Ovary (tissue), 3 donors: ENCODE results near the gene FOXRED2.

Source experiments
- EP300 ChIP-seq: sonication (generic); formaldehyde crosslinking; IDR thresholded peaks from one replicate; pipeline ENCODE4 v1.6.1; 2017; ENCODE audit warnings: antibody characterized with exemption
- TF ChIP-seq, protein P1 (sequence below), 3 donors: fragments of 450-650 bp in 2 of 3; fragments of 200-600 bp in 1 of 3; IDR thresholded peaks; one replicate each; pipeline versions ENCODE4 v1.5.1 to v1.8.0; 2016 to 2022; ENCODE audit warnings: antibody characterized with exemption in 3 of 3, mild to moderate bottlenecking in 1 of 3
- donor health status: DM: no; HTN: no; CAD: no.

DNA sequence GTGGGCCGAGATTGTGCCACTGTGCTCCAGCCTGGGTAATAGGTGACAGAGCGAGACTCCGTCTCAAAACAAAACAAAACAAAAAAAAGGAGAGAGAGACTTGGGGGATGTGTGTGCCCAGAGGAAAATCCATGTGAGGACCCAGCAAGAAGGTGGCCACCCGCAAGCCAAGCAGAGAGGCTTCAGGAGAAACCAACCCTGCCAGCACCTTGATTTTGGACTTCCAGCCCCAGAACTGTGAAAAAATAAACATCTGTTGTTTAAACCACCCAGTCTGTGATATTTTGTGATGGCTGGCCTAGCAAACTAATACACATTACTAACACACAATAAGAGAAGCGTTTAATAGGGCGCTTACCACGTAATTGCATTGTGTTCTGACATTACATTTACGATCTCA lies 46.6 kb downstream of the FOXRED2 start:
- TF ChIP-seq, protein P1, sequence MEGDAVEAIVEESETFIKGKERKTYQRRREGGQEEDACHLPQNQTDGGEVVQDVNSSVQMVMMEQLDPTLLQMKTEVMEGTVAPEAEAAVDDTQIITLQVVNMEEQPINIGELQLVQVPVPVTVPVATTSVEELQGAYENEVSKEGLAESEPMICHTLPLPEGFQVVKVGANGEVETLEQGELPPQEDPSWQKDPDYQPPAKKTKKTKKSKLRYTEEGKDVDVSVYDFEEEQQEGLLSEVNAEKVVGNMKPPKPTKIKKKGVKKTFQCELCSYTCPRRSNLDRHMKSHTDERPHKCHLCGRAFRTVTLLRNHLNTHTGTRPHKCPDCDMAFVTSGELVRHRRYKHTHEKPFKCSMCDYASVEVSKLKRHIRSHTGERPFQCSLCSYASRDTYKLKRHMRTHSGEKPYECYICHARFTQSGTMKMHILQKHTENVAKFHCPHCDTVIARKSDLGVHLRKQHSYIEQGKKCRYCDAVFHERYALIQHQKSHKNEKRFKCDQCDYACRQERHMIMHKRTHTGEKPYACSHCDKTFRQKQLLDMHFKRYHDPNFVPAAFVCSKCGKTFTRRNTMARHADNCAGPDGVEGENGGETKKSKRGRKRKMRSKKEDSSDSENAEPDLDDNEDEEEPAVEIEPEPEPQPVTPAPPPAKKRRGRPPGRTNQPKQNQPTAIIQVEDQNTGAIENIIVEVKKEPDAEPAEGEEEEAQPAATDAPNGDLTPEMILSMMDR (IDR thresholded peaks at IDR 0.05) = no peak
- no peak for TF ChIP-seq EP300
